ENCODE measurements around the gene TRAPPC2L.
"Not testable (repeated sequence)": the region's sequence is repeated elsewhere in the genome, so short reads cannot be mapped to it uniquely, and the experiment has no call there.

Gene TRAPPC2L

GRCh38 chr16:88893127-88893968, 36.4 kb downstream of the TRAPPC2L start:
- DNase-seq = no peak

GRCh38 chr16:88894266-88894665, 37.3 kb downstream of the TRAPPC2L start:
- not testable (repeated sequence) for DNase-seq

DNA sequence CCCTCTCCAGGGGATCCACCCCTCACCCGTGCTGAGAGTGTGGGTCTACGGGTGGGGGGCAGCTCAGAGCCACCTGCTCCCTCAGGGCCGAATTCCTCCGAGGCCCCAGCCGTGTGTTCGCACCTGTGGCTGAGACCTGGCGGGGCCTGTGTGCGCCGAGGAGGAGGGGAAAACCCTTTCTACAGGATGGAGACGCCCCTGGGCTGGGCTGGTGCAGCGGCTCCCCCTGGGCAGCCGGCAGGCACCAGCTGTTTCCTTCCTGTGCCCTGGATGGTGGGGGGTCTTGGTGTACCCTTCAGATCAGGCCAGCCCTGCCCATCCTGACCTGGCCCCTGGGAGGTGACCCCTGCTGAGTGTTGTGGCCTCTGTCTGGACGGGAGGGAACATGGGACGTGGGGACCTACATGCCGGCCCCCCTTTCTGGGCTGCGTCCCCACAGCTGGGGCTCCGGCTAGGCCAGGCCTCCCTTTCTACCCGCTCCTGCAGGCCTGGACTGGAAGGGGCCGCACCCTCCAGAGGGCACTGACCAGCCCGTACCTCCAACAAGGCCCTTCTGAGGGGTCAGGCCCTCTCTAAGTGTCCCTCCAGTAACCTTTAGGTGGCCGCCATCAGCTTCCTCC, 37.9 kb downstream of the TRAPPC2L start:
- no peak for DNase-seq

DNA sequence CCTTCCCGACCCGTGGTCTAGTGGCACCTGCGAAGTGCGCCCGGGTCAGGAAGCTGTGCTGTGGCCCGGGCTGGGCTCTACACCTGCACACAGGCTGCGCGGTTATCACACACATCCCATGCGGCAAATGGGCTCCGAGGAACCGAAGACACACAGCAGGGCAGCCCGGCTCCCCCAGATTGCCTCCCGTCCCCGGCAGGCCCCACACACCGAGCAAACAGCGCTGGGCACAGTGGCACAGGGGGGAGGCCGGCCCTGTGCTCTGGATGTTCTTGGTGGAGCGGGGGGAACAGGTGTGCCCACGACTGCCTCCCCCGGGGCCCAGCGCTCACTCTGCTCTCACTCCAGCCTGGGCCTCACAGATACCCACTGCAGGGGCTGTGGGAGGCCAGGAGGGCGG, 38.4 kb downstream of the TRAPPC2L start:
- DNase-seq = no peak

DNA sequence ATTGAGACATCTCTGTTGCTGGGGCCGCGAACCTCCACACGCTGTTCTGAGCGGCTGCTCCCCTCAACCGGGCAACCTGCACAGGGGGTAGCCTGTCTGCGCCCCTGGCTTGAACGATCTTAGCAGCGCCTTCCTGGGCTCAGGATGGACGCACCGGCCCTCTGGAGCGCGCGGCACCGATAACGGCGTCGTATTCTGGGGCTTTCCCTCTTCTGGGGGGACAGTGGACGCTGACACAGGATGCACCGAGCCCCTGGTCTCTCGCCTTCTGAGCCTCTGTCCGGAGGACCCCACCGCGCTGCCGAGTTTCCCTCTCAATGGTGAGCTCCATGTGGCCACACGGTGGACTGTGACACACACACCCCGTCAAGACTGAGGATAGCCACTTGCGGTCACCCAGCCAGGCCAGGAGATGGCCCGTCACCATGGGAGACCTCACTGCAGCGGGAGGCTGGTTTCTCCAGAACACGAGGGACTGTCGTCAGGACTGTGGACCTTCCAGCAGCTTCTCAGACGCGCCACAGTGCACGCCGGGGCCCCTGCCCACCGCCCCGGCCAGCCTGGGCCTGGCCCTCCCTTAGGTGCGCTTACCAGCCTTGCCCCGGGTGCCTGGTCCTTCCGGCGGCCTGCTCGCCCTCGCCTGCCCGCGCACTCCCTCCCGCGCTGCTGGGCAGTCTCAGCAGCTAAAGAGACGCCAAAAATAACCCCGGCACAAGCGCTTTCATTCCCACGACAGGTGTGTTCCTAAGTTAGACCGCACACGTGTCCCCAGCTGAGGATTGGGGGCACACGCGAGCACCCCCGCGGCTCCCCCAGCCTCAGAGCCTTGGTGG, 39.5 kb downstream of the TRAPPC2L start:
- no peak for DNase-seq

DNA sequence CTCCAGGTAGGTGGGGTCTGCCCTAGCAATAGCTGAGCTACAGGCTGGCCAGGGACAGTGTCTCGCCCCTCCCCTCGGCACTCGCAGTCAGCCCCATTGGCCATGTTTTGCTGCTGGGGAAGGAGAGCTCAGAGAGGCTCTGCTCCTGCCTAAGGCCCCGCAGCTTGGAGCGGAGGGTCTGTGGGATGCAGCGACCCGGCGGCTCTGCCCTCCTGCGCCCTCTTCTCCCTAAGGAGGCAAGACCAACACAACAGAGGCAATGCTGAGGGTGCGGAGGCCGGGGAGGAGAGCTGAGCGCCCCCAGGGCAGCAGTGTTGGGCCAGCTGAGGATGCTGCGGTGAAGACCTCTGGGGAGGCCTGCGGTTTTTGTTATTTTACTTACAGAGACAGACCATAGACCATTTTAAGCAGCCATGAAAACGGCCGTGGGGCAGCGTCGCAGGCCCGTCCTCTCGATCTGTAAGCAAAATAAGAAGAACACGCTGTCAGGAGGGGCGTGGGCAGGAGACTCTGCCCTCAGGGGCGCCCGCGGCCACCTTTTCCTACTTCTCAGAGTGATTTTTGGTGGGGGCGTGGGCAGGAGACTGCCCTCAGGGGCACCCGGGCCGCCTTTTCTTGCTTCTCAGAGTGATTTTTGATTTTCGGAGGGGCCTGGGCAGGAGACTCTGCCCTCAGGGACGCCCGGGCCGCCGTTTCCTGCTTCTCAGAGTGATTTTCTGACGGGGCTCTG, 40.9 kb downstream of the TRAPPC2L start:
- DNase-seq = no peak

DNA sequence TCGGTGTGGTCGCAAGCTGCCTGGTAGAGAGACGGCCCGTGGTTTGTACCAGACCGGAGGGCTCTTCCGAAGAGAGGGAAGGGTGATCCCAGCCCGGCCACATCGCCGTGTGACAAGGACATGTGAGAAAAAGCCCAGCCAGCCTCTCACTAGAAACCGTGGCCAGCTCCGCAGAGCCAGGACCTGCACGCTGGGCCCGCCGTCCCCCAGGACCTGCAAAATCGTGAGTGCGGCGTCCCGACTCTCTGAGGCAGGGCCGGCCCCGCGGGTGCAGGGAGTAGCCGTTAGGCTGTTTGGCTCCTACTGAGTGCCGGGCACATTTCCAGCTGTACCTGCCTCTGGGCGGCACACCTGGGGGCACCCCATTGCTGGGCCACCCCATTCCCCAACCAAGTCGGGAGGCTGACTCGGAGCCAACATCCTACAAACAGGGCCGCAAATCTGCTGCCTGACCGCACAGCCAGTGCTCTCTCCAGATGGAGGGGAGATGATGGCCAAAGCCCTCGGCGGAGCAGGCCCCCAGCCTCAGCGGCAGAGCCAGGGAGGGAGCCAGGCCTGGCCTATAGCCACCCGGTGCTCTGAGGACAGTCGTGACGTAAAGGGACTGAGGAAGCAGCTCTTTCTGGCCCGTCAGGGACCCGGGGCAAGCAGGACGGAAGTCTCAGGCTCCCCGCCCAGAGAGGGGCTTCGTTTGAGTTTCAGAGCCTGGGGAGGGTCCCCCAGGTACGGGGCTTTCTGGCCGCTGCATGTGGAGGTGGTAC, 43.2 kb downstream of the TRAPPC2L start:
- no peak for DNase-seq

- DNase-seq = no peak
Observed at GRCh38 chr16:88900662-88901052, 43.7 kb downstream of the TRAPPC2L start.

DNA sequence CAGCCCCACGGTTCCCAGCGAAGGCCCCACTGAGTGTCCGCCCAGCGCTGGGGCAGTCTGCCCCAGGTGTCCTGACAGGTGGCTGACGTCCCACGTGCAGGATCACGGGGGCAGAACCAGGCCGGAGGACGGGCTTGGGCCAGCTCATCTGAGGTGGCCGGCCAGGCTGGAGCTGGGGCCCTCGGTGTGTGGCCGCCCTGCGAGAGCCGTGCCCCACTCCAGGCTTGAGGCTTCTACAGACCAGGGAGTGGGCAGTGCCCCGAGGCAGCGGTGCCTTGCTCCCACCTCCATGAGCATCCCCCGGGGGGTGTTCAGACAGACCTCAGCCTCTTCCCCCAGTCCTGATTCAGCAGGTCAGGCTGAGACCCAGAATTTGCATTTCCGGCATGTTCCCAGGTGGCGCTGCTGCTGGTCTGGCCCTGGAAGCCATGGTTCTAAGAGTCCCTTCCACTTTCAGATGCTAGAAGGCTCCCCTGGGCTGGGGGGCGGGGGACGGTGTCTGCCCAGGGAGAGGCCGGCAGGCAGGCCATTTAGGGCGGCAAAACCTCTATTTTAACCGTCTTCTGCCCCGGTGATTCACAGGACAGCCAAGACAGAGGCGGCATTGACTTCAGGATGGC, 44.9 kb downstream of the TRAPPC2L start:
- DNase-seq = no peak

DNA sequence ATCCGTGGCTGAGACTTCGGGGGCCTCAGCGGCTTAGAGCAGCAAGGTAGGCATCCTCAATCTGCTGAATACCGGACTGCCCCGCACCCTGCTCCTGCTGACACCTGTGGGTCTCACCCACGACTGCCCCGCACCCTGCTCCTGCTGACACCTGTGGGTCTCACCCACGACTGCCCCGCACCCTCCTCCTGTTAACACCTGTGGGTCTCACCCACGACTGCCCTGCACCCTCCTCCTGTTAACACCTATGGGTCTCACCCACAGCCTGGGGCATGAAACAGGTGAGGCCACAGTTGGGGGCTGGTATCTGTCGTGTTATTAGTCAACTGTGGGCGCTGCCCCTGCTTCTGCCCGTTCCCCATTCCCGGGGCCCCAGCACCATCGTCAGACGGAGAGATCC, 45.8 kb downstream of the TRAPPC2L start:
- DNase-seq = no peak

DNA sequence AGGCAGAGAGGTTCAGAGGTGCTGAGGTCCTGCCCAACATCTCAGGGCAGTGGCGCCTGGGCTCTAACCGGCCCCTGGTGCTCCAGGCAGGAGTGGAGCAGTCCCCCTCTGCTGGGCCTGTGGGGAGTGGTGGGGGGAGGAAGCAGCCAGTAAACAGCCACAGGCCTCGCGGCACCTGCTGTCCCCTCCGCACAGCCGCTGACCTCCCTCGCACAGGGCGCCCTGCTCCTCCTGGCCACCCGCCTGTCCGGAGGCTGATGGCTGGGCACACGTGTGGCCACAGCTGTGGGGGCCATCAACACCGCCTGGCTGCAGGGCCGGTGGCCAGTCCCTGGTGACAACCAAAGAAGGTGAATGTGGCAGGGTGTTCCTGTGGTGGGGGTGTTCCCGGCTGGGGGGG, 46.3 kb downstream of the TRAPPC2L start:
- DNase-seq = no peak

DNA sequence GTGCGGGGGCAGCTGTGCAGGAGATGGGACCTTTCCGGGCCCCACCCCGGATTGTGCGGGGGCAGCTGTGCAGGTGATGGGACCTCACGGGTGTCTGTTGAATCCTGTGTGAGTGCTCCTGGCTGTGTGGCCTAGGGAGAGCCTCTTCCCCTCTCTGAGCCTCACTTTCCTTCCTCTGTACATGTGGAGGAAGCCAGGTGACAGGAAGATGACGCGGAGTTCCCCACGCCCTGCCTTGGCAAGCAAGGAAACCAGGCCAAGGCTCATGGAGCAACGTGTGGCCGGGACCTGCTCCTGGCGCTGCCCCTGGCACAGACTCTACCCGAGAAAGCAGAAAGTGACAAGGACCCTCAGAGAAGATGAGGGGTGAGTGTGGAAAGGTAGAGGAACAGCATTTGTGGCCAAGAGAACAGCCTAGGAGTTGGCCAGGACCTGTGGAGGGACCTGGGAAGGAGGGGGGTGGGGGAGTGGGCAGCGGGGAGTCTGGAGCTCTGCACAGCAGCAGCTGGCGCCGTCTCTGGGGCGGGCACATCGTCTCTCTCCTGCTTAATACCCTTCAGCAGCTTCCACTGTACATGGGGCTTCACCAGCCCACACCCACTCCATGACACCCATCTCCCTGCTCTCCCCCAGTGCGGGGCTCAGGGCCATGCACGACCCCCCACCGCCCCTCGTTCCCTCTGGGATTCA, 47.9 kb downstream of the TRAPPC2L start:
- no peak for DNase-seq

- DNase-seq = no peak
Observed at GRCh38 chr16:88905563-88905962, 48.6 kb downstream of the TRAPPC2L start.

- no peak for DNase-seq
Observed at GRCh38 chr16:88906020-88906419, 49.1 kb downstream of the TRAPPC2L start.

DNA sequence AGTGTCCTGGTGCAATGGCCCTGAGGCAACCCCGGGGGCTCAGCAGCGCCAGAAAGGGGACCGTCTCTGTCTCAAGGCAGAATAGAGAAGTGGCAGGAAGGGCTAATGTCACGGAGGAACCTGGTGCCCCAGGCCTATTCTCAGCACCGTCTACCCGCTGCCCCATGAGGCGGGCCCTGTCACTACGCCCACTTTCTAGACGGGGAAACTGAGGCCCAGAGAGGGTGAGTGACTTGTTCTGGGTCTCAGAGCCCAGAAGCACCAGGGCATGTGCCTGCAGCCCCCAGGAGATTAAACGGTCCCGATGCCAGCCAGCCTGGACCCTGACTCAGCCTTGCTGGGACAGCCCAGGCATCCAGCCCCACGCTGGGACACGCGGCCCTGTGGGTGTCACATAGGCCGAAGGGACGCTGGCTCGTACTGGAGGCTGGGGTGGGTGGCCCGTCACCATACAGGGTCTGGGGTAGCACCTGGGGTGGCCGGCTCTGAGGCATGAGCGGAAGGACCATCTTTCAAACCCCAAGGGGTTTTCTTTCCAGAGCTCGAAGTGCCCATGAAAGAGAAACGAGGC, 49.7 kb downstream of the TRAPPC2L start:
- DNase-seq = no peak

DNA sequence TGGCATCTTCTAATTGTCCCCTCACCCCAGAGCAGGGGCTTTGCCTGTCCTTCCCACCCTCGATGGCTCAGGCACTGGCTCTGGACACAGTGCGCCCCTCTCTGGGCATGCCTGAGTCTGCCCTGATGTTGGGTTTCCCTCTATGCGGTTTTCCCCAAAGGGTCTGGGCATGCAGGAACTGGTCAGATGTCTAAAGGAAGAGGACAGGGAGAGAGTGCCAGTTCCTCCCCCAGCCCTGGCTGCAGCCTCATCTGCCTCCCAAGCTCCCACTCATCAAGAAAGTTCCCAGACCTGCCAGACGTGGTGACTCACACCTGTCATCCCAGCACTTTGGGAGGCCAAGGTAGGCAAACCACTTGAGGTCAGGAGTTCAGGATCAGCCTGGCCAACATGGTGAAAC, 50.8 kb downstream of the TRAPPC2L start:
- DNase-seq = no peak

- no peak for DNase-seq
Observed at GRCh38 chr16:88908307-88908706, 51.4 kb downstream of the TRAPPC2L start.

DNA sequence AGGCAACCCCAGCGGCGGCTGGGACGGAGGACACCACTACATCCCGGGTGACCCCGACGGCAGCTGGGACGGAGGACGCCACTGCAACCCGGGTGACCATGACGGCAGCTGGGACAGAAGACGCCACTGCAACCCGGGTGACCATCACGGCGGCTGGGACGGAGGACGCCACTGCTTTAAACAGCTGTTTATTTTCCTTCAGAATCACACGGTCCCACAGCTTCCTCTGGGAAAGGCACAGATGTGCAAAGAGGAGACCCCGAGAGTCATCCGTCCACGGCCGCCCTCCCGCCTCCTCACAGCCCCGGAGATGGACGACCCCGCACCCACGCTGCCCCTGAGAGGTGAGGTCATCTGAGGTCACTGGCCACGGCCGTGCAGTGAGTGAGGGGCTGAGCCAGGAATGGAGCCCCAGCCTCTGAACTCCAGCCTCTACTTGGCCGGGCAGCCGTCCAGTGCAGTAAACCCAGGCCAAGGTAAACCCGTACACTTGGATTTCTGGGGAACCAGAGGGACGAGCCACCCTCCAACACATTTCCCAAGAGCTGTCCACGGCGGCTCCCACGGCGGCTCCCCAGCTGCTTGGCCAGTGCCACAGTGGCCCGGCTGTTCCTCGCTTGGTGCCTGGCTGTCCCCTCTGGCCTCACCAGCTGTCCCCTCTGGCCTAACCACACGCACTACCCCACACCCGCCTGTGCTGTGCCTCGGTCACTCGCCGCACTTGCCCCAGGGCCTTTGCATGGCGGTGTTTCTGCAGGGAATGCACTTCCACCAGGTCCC, 52.7 kb downstream of the TRAPPC2L start:
- DNase-seq = no peak

GRCh38 chr16:88910284-88911135, 53.6 kb downstream of the TRAPPC2L start:
- no peak for DNase-seq

Measured in activated T-cell treated with anti-CD3 and anti-CD28 coated beads, Interleukin-2, amount 50 U/mL, for 1 hour (primary cell).